ENCODE measurements around the gene MESP1.

The MESP1 gene

DNA sequence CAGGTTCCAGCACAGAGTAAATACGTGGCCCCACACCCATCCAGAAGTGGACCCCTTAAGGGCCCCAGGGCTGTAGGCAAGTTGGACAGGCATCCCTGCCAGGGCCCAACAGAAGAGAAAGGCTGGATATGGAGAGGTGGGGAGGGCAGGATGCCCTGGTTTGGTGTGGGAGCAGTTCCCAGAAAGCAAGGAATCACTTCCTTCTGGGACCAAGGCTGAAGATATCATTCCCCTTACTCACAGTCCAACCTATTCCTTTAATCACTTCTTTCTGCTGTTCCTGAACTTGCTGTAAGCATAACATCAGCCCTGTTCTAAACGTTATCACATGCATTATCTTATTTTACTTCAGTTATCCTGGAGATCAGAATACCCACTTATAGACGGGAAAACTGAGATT is 19.0 kb upstream of the MESP1 start:
- no peak for TF ChIP-seq CTCF (IDR thresholded peaks at IDR 0.05; ENCODE audit: low read depth, low read length)
- DNase-seq (ENCODE audit: extremely low read depth, low read depth), result no peak

DNA sequence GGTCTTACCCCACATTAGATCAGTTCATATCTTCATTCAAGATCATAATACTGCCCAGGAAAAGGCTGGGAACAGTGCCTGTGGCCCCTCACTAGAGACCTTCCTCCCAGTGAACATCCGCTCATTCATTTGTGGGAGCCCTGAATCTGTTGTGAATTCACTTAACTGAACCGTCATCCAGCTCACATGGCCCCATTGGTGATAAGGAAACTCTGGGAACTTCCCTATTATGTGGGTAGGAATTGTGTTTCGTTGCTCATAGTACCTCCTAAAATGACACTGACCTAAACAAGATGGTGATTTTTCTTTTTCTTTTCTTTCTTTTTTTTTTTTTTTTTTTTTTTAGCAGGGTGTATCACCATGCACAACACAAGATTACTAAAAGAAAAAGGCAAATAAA is 18.3 kb upstream of the MESP1 start:
- DNase-seq (ENCODE audit: extremely low read depth, low read depth), result no peak
- TF ChIP-seq CTCF (IDR thresholded peaks at IDR 0.05; ENCODE audit: low read depth, low read length), result no peak

DNA sequence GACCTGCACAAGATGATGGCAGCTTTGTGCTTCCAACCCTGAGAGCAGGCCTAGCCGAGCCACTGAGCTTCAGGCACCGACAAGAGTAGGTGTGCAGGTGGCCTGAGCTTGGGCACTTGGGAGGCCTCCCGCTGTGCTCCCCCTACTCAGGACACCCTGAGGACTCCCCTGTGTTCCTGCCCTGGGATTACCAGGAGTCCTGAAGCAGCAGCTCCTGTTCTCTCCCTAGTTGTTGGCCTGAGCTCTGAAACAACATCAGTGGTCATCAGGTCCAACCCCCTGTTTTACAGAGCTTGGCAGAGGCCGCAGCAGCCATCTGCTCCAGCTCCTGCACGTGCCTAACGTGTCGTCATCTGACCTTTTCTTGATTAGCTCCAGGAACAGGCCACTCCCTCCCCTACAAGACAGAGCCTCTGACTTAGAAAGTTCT is 17.0 kb upstream of the MESP1 start:
- no peak for DNase-seq (ENCODE audit: extremely low read depth, low read depth)
- no peak for TF ChIP-seq CTCF (IDR thresholded peaks at IDR 0.05; ENCODE audit: low read depth, low read length)

GRCh38 chr15:89767411-89767915 is 16.4 kb upstream of the MESP1 start:
- TF ChIP-seq CTCF (IDR thresholded peaks at IDR 0.05; ENCODE audit: low read depth, low read length), result no peak
- no peak for DNase-seq (ENCODE audit: extremely low read depth, low read depth)

DNA sequence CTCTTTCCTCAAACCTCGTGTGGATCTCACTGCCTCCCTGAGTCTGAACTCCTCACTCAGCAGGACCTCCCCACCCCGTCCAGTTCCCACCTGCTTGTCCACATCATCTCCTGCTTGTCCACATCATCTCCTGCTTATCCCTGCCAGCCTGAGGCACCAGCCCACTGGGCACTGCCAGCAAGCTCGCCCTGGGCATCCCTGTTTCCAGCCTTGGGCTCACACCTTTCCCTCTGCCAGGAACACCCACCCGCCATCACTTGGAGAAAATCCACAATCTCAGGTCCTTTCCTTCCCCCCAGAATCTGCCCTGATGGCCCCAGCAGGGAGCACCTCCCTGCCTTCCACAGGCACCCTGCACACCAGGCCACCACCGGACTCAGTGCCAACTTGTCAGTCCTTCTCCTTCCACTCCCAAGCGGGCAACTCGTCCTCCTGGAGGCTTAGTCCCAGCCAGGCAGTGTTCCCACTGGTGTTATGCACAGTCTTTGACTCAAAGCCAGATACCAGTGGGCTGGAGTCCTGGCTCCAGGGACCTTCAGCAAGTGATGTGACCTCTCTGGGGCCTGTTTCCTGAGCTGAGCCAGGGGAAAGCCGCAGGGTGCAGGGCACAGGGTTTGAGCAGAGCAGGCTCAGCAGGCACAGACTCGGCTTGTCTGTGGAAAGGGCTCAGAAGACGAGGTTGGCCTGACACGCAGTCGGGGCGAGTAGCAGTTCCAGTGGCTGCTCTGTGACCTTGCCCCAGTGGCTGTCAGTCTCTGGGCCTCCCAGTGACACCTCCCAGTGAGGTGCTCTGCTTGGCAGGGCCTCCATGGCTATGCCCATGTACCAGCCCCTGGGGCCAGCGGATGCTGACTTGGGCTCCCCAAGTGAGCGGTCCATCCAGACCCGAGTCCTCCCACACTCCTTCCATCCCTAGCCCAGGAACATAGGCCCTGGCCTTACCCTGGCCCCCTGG is 15.6 kb upstream of the MESP1 start:
- no peak for DNase-seq (ENCODE audit: extremely low read depth, low read depth)
- no peak for TF ChIP-seq CTCF (IDR thresholded peaks at IDR 0.05; ENCODE audit: low read depth, low read length)

GRCh38 chr15:89765694-89766093 is 14.6 kb upstream of the MESP1 start:
- TF ChIP-seq CTCF (IDR thresholded peaks at IDR 0.05; ENCODE audit: low read depth, low read length), result no peak

GRCh38 chr15:89761929-89762328 is 10.9 kb upstream of the MESP1 start:
- no peak for DNase-seq (ENCODE audit: extremely low read depth, low read depth)
- TF ChIP-seq CTCF (IDR thresholded peaks at IDR 0.05; ENCODE audit: low read depth, low read length), result no peak

More at GRCh38 chr15:89765694-89766093, 14.6 kb upstream of the MESP1 start:
- no peak for DNase-seq (ENCODE audit: extremely low read depth, low read depth)

Data from AG09319 (cell line).